Breast epithelium (tissue), 3 donors: ENCODE data around the gene S100A10.

Source experiments
- POLR2AphosphoS5 ChIP-seq, 3 donors: sonication (generic); formaldehyde crosslinking; IDR thresholded peaks; one replicate each; pipeline ENCODE4 v1.6.1; 2017; ENCODE audit warnings: antibody characterized with exemption in 3 of 3
- TF ChIP-seq, protein P1 (sequence below), 3 donors: fragments of 450-650 bp; IDR thresholded peaks; one replicate each; pipeline ENCODE4 v1.5.1; 2016 to 2017; ENCODE audit warnings: antibody characterized with exemption in 3 of 3, mild to moderate bottlenecking in 3 of 3, moderate library complexity in 3 of 3

DNA sequence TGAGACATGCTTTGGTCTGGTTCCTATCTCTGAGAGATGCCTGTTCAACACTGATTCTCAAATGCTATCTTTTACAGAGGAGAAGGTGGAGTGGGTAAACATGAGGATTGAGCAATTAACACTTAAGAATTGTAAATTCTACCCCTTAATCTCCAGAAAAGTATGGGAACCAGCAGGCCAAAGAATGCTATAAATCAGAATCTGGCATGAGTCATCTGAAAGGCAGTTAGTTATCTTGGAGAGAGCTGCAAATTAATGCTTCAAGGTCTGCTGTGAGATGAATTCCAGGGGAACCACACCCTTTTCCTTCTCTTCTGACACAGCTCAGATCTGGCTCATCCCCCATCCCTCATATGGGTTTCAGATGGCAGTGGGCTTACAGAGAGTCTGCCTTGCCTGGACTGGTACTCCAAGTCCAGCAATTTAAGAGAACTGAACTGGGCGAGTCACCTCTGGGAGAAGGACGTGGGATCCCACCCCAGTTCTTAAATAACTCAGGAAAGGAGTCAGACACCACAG is 5.2 kb downstream of the S100A10 start:
- TF ChIP-seq, protein P1, sequence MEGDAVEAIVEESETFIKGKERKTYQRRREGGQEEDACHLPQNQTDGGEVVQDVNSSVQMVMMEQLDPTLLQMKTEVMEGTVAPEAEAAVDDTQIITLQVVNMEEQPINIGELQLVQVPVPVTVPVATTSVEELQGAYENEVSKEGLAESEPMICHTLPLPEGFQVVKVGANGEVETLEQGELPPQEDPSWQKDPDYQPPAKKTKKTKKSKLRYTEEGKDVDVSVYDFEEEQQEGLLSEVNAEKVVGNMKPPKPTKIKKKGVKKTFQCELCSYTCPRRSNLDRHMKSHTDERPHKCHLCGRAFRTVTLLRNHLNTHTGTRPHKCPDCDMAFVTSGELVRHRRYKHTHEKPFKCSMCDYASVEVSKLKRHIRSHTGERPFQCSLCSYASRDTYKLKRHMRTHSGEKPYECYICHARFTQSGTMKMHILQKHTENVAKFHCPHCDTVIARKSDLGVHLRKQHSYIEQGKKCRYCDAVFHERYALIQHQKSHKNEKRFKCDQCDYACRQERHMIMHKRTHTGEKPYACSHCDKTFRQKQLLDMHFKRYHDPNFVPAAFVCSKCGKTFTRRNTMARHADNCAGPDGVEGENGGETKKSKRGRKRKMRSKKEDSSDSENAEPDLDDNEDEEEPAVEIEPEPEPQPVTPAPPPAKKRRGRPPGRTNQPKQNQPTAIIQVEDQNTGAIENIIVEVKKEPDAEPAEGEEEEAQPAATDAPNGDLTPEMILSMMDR (IDR thresholded peaks at IDR 0.05) = no peak
- no peak for TF ChIP-seq POLR2AphosphoS5 (IDR thresholded peaks at IDR 0.05)
